ENCODE measurements around the gene GRK1. TPM values are rescaled to one million over a fixed set of nuclear protein-coding genes. Genes with fewer than 3 reads are reported as not detected.

GRK1 gene
- total and polyA plus RNA-seq, 2 of the 13 experiments (the other 11 are each of a cell fraction or from before 2014, with no cell fraction given), result 0.07 to 0.12 TPM

- TF ChIP-seq STAT6 (CRISPR knock-in tag; IDR thresholded peaks at IDR 0.05; ENCODE audit: borderline replicate concordance), result no peak
- no peak for TF ChIP-seq HNF4G (IDR thresholded peaks at IDR 0.05; ENCODE audit: borderline replicate concordance, low read depth, low read length)
- TF ChIP-seq HNF4G (CRISPR knock-in tag; IDR thresholded peaks at IDR 0.05; ENCODE audit: borderline replicate concordance, low read depth), result no peak
- no peak for TF ChIP-seq ZNF180 (CRISPR knock-in tag; IDR thresholded peaks at IDR 0.05; ENCODE audit: borderline replicate concordance, low read depth)
These were observed 22.2 kb upstream of the GRK1 start (continued) for GRCh38 chr13:113644800-113645199.

- no peak overlapping the region for H3K4me2 ChIP-seq (ENCODE audit: low read depth, low read length)
- no peaks in the 10 kb centered on the region for H3K27me3 ChIP-seq (ENCODE audit: control insufficient read depth in 1 of 2, insufficient read depth in 2 of 2, low read length in 2 of 2)
- no TSS peak for BruUV-seq (replicated peaks)
- H3K4me1 ChIP-seq (ENCODE audit: insufficient read depth, low read length), result no peaks in the 10 kb centered on the region
- no peak for TF ChIP-seq ZSCAN31 (CRISPR knock-in tag; IDR thresholded peaks at IDR 0.05; ENCODE audit: low read depth)
- no peak for TF ChIP-seq U2AF2 (IDR thresholded peaks at IDR 0.05; ENCODE audit: low read depth, low read length)
- TF ChIP-seq REPIN1 (CRISPR knock-in tag; IDR thresholded peaks at IDR 0.05; ENCODE audit: borderline replicate concordance, low read depth), result no peak
- no peak for TF ChIP-seq TAF15 (IDR thresholded peaks at IDR 0.05; ENCODE audit: low read depth, low read length, poor library complexity, severe bottlenecking)
- no peak for TF ChIP-seq ARID5B (CRISPR knock-in tag; IDR thresholded peaks at IDR 0.05)
- no peak for TF ChIP-seq ASH2L (IDR thresholded peaks at IDR 0.05; ENCODE audit: insufficient read length, low read depth, low read length)
- TF ChIP-seq CEBPG (CRISPR knock-in tag; IDR thresholded peaks at IDR 0.05), result no peak
- TF ChIP-seq ZFP36L1 (CRISPR knock-in tag; IDR thresholded peaks at IDR 0.05), result no peak
- TF ChIP-seq TFE3 (CRISPR knock-in tag; IDR thresholded peaks at IDR 0.05), result no peak
- no peak for TF ChIP-seq ZBTB7A (CRISPR knock-in tag; IDR thresholded peaks at IDR 0.05)
- no peak for TF ChIP-seq ATF1 (CRISPR knock-in tag; IDR thresholded peaks at IDR 0.05)
- no peak for TF ChIP-seq CHCHD3 (CRISPR knock-in tag; IDR thresholded peaks at IDR 0.05)
- no peak for TF ChIP-seq SP2 (CRISPR knock-in tag; IDR thresholded peaks at IDR 0.05)
- H3K9me3 ChIP-seq (ENCODE audit: low read length), result no peaks in the 10 kb centered on the region
- no peak overlapping the region for H2AFZ ChIP-seq (ENCODE audit: low read length)
- CTCF ChIA-PET (ENCODE audit: low intra/inter-chr PET ratio, low total read pairs), result no interaction called here
- H3K27ac ChIP-seq (ENCODE audit: extremely low read length, insufficient read depth, low read length), result no peak overlapping the region
- DNase-seq (ENCODE audit: low spot score) (no peak), FAIRE-seq (no peak), ATAC-seq (no peak)
- 76% methylated on average over 9 of the region's 9 CpGs for WGBS (ENCODE audit: low lambda C conversion rate)
- H3K79me2 ChIP-seq (ENCODE audit: insufficient read depth, low read length), result no peaks in the 10 kb centered on the region
- peaks cover 3 to 10% of the 10 kb centered on the region in 2 experiments; a peak in 2 of 5 replicates for H3K36me3 ChIP-seq (replicated peaks in 1 of 2; ENCODE audit: control insufficient read depth in 1 of 2, insufficient read depth in 2 of 2, low read length in 2 of 2)
- intact Hi-C loops (cut with micrococcal nuclease; ENCODE audit: unreplicated experiment), result no loop called here
- in situ Hi-C loops (cut with HindIII; ENCODE audit: extremely low pct_ligation_motif_present, low pct_unique_long_range_greater_than_20kb), result no loop called here
- no peaks in the 10 kb centered on the region for H4K20me1 ChIP-seq (ENCODE audit: insufficient read depth, low read length)
- no peak overlapping the region for H3K9ac ChIP-seq (ENCODE audit: insufficient read depth, low read depth, low read length)
- POLR2A ChIA-PET, result no interaction called here
- no peak overlapping the region for H3K4me3 ChIP-seq (replicated peaks in 1 of 3; ENCODE audit: insufficient read depth in 1 of 3, low read depth in 2 of 3, low read length in 3 of 3)
These were observed 21.7 kb upstream of the GRK1 start for GRCh38 chr13:113645329-113645728.

Data from HepG2 (cell line).